ENCODE measurements around the gene PHF2. TPM values are rescaled to one million over a fixed set of nuclear protein-coding genes. Genes with fewer than 3 reads are reported as not detected.

The PHF2 gene
- total RNA-seq, 2 donors from 2014 or later: 32.4 to 32.9 TPM

- 94% methylated on average over 19 of the region's 23 CpGs for WGBS
- no peak for DNase-seq (ENCODE audit: low spot score)
- no peak overlapping the region for H3K27ac ChIP-seq
- H3K27me3 ChIP-seq (replicated peaks; ENCODE audit: insufficient read depth): no peaks in the 10 kb centered on the region
- no peaks in the 10 kb centered on the region for H3K9me3 ChIP-seq
- no peak for TF ChIP-seq CTCF (IDR thresholded peaks at IDR 0.05)
- TF ChIP-seq POLR2A (IDR thresholded peaks at IDR 0.05): no peak
- TF ChIP-seq POLR2AphosphoS5 (IDR thresholded peaks at IDR 0.05): no peak
- intact Hi-C loops (cut with DNase I): no loop called here
- H3K4me1 ChIP-seq (replicated peaks): no peaks in the 10 kb centered on the region
- H3K36me3 ChIP-seq: no peaks in the 10 kb centered on the region
- no peak overlapping the region for H3K4me3 ChIP-seq
These were observed 100.1 kb downstream of the PHF2 start for GRCh38 chr9:93676310-93677047.

GRCh38 chr9:93677048-93677571 lies 100.7 kb downstream of the PHF2 start:
- H3K4me1 ChIP-seq (replicated peaks): no peaks in the 10 kb centered on the region
- 94% methylated on average over 12 of the region's 12 CpGs for WGBS
- no peak for DNase-seq (ENCODE audit: low spot score)
- H3K9me3 ChIP-seq: no peaks in the 10 kb centered on the region
- no peak for TF ChIP-seq CTCF (IDR thresholded peaks at IDR 0.05)
- H3K36me3 ChIP-seq: no peaks in the 10 kb centered on the region
- intact Hi-C loops (cut with DNase I): no loop called here
- H3K27ac ChIP-seq: no peak overlapping the region
- H3K27me3 ChIP-seq (replicated peaks; ENCODE audit: insufficient read depth): no peaks in the 10 kb centered on the region
- H3K4me3 ChIP-seq: no peak overlapping the region

GRCh38 chr9:93677641-93678136 lies 101.3 kb downstream of the PHF2 start:
- no peaks in the 10 kb centered on the region for H3K27me3 ChIP-seq (replicated peaks; ENCODE audit: insufficient read depth)

GRCh38 chr9:93678199-93679019 lies 102.0 kb downstream of the PHF2 start:
- no peaks in the 10 kb centered on the region for H3K36me3 ChIP-seq
- no peak overlapping the region for H3K4me3 ChIP-seq
- no peaks in the 10 kb centered on the region for H3K9me3 ChIP-seq
- intact Hi-C loops (cut with DNase I): no loop called here
- H3K27ac ChIP-seq: no peak overlapping the region
- 85% methylated on average over 17 of the region's 17 CpGs for WGBS
- H3K27me3 ChIP-seq (replicated peaks; ENCODE audit: insufficient read depth): no peaks in the 10 kb centered on the region
- TF ChIP-seq CTCF (IDR thresholded peaks at IDR 0.05): no peak
- TF ChIP-seq POLR2AphosphoS5 (IDR thresholded peaks at IDR 0.05): no peak
- no peak for TF ChIP-seq POLR2A (IDR thresholded peaks at IDR 0.05)
- DNase-seq (ENCODE audit: low spot score): no peak
- H3K4me1 ChIP-seq (replicated peaks): no peaks in the 10 kb centered on the region

More at GRCh38 chr9:93677641-93678136, 101.3 kb downstream of the PHF2 start:
- Histone ChIP-seq H3K9me3 (no peaks in the 10 kb centered on the region), H3K27ac (no peak overlapping the region), H3K4me1 (replicated peaks) (no peaks in the 10 kb centered on the region), H3K4me3 (no peak overlapping the region), H3K36me3 (no peaks in the 10 kb centered on the region)
- no peak for DNase-seq (ENCODE audit: low spot score)
- WGBS: 93% methylated on average over 16 of the region's 16 CpGs
- TF ChIP-seq POLR2A (IDR thresholded peaks at IDR 0.05) (no peak), CTCF (IDR thresholded peaks at IDR 0.05) (no peak), POLR2AphosphoS5 (IDR thresholded peaks at IDR 0.05) (no peak)
- intact Hi-C loops (cut with DNase I): no loop called here
